NCI-H1694 (cell line): ENCODE data around the gene PPAT.
"Not testable (repeated sequence)": the region's sequence is repeated elsewhere in the genome, so short reads cannot be mapped to it uniquely, and the experiment has no call there.

Experiments used
- DNase-seq: peaks from one replicate; lab custom pipeline; 2025; lab: John Stamatoyannopoulos, UW

Gene PPAT

DNA sequence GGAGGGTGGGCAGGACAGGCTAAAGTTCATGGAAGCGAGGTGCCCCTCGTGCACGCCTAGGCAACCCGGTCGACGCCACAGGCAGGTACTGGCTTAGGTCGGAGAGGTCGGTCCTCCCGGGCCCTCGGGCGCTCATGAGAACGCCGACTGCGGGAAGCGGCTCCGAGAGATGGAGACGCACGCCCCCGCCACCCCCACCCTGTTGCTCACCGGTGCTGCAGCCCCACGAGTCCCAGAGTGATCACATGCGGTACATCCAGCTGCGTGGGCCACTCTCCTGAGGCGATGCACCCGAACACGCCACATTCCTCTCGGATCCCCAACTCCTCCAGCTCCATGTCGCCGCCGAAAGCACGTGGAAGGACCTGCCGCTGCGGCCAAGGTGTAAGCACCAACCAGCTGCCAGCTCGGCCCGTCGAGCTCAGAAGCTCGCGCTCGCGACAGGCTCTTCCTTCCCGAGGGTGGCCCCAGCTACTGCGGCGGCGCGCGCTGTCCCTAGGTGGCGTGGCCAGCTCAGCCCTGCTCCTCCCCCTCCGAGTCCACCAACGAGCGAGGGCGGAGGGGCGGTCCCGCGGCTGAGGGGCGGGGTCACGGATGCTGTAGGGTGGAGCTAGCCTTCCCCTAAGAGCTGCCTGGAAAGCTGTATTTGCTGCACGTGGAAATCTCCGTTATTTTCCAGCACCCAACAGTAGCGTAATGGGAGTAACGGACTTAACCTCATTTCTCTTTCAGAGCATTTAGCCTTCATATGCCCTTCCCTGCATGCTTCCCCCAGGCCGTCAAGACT is at the start of gene PPAT:
PPAT (minus strand) TSS at position 476 of the 787 bp plus-strand sequence; CDS start at position 338, 138 bp downstream.
- peak; percentile 89 for DNase-seq

DNA sequence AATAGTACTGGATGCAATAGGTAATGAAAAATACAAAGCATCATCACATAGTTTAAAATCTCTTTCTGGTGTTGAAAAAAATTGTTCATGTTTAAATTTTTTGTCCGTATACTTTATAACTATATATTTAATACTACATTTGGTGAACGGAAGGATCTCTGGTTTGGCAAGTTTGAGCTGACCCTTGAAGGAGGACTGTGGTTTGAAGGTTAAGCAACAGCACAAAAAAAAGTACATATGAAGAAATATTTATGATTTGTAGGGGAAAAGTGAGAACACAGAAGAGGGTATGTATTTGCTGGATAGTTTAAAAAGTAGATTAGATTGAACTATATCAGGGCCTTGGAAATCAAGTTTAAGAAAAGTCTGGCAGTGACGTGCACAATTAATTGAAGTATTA is 45.3 kb upstream of the PPAT start:
- no peak for DNase-seq

DNA sequence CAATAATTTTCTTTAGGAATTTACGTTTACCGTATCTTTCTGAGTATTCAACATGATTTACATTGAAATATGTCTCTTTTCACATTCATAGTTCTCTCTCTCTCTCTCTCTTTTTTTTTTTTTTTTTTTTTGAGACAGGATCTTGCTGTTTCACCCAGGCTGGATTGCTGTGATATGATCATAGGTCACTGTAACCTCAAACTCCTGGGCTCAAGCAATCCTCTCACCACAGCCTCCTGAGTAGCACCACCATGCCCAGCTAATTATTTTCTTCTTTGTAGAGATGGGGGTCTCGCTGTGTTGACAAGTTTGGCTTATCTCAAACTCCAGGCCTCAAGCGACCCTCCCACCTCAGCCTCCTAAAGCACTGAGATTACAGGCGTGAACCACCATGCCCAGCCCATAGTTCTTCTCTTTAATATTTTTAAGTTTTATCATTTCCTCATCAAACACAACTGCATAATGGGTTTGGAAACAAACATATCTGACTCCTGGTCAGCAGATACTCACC is 41.8 kb upstream of the PPAT start:
- DNase-seq, result no peak

DNA sequence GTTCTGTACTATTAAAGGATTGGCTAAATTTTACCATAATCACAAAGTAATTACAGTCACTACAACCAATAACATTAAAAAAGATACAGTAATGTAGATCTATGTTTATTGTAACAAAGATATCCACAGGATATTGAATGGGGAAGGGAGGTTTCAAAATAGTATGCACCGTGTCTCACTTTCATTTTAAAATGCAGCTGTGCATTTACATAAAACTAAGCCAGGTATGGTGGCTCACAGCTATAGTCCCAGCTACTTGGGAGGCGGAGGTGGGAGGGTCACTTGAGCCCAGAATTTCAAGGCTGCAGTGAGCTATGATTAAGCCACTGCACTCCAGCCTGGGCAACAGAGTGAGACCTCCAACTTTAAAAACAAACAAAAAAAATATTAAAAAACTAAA is 40.5 kb upstream of the PPAT start:
- DNase-seq, result no peak

DNA sequence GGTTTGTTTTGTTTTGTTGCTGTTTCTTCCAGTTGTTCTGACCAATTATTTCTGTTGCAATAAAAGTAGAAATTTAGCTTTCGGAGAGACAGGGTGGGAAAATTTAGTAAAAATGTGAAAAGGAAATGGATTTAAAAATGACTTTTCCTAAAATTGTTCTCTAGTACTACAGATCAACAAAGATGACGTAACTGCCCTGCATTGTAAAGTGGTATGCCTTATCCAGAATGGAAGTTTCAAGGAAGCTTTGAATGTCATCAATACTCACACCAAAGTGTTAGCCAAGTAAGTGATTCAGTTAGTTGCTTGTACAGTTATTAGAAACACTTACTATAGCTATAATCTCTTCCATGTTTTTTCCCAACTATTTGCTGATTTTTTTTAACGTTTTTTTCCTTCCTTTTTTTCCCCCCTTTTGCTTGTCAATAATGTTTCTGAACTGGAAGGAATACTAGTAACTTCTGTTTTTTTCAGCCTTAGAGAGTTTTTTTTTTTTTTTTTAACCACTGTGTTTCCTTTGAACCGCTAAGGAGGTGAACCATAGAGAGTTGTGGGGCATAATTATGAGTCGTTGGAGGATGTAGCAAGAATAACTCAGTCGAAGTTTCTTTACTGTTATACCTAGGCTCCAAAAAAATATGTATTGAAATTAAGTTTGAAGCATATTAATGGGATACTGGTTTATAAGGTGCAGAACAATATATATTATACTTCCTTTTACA is 34.2 kb upstream of the PPAT start:
- no peak for DNase-seq

DNA sequence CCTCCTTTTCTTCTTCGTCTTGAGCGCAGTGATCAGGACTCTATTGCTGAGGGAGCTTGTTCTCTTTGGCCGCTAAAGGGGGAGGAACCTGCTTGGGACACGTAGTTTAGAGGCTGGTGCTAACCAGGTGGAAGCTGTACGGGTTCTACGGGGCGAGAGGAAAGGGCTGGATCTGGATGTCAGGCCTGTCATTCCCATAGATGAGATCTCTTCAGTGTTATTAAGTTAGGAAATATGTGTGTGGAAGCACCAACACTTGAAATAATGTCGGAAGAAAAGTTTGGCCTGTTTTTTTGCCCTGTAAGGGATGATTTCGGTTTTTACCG is 32.6 kb upstream of the PPAT start:
- DNase-seq, result no peak

DNA sequence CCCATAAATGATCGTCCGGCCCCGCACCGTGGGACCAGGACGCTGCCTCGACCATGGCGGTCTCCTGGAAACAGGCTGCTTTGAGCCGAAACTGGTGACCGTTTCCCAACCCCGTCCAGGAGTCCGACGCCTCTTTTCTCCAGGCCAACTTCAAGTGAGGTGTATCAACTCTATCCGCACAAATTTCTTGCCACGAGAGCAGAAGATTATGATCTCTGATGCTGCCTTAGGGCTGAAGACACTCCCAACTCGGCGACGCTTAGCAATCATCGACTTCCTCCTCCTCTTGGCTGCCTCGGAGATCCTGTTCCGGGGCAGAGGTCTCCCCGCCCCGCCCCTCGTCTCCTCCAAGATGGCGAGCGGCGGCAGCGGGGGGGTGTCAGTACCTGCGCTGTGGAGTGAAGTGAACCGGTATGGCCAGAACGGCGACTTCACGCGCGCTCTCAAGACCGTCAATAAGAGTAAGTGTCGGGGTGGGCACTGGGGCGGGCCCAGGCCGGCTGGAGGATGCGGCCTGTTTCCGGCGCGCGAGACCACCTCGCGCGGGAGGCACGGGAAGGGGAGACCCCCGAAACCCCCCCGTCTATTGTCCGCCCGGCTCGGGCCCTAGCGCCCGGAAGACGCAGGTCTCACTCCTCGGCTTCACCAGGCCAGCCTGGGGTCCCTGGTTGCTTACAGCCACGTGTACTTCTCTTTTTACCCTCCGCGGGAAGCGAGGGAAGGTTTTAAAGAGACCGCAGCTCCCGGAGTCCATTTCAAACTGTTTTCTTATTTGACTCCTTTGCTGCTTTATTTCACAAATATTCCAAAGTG is 32.1 kb upstream of the PPAT start, which contains the start of gene SRP72:
SRP72 (plus strand) TSS at position 334 of the 813 bp plus-strand sequence; CDS start at position 353, 19 bp downstream.
- DNase-seq, result peak; percentile 56

DNA sequence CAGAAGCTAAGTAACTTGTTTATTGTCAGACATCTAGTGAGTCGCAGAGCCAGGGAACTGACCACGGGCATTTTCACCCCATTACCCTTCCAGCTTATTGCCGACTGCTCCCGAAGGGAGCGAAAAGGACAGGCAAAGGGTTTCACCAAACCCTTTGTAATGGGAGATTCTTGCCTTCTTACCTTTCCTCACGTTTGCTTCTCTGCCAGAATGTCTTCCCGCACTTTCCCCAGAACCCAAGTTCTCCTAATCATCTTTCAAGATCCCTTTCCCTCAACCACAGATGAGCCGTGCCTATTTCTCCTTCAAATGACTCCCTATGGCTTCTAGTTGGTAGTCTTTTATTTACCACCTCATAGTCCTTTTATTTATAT is 31.5 kb upstream of the PPAT start:
- no peak for DNase-seq

DNA sequence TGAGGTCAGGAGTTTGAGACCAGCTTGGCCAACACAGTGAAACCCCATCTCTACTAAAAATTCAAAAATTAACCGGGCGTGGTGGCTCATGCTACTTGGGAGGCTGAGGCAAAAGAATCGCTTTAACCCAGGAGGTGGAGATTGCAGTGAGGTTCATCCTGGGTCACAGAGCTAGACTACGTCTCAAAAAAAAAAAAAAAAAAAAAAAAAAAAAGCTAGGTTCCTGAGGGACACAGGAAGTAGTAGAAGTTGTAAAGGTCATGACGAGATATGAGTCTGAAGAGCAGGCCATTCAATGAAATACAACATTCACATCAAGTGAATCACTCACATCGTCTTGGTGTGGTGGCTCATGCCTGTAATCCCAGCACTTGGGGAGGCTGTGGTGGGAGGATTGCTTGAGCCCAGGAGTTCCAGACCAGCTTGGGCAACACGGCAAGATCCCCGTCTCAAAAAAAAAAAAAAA is 30.9 kb upstream of the PPAT start:
- not testable (repeated sequence) for DNase-seq

DNA sequence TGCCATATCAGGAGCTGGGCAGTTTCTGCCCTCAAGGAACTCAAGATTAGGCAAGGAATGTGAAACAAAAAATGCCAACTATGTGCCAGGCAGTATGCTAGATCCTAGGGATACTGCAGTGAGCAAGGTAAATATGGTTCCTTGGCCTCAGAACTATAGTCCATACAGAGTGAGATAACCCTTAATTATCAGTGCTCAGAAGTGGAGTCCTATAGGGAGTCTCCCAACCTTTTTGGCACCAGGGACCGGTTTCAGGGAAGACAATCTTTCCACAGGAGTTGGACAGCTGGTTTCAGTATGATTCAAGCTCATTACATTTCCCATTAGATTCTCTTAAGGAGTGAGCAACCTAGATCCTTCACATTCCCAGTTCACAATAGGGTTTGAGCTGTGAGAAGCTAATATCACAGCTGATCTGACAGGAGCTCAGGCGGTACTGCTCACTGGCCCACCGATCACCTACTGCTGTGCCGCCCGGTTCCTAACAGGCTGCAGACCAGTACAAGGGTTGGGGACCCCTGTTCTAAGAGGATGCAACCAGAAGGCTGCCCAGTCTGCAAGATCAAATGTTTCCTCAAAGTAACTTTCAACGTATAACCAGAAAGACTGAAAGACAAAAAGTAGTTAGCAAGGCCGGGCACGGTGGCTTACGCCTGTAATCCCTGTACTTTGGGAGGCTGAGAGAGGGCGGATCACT is 30.3 kb upstream of the PPAT start:
- DNase-seq, result no peak

DNA sequence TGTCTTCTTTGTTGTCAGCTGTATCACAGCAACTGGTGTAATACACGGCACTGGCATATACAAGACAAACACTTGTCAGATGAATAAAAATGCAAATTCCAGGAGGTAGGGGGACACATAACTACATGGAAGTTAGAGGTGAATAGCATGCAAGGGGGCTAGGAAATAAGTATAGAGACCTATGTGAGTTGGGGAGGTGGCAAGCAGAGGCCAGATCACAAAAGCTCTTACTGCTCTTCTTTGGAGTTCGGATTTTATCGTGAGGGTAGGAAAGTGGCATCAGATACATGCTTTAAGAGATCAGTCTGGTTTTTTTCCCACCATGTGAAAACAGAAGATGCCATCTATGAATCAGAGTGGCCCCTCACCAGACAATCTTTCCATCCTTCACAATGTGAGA is 29.2 kb upstream of the PPAT start:
- DNase-seq, result no peak

DNA sequence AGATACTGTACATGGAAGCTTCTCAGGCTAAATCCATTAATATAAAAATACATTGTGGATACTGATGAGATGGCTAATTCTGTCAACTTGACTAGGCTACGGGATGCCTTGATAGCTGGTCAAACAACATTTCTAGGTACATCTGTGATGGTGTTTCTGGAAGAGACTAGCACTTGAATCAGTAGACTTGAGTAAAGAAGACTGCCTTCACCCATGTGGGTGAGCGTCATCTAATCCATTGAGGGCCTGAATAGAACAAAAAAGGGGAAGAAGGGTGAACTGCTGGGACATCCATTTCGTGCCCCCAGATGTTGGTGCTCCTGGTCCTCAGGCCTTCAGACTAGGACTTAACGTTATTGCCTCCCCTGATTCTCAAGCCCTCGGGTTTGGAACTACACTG is 28.3 kb upstream of the PPAT start:
- DNase-seq, result no peak

DNA sequence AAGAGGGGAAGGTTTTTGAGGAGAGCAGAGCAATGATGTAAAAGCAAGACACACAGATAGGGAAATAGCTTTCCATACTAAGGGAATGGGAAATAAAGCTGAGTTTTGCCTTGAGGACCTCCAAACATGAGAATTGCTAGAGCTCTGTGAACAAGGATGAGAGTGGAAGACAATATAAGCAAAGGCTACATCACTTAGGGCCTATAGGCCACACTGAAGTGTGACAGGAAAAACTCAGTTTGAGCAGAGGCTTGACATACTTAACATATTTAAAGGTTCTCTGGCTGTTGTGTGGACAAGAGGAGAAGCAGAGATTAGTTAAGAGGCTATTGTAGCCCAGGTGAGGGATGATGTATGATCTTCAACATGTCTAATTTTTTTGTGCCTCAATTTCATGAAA is 26.7 kb upstream of the PPAT start:
- DNase-seq, result no peak

DNA sequence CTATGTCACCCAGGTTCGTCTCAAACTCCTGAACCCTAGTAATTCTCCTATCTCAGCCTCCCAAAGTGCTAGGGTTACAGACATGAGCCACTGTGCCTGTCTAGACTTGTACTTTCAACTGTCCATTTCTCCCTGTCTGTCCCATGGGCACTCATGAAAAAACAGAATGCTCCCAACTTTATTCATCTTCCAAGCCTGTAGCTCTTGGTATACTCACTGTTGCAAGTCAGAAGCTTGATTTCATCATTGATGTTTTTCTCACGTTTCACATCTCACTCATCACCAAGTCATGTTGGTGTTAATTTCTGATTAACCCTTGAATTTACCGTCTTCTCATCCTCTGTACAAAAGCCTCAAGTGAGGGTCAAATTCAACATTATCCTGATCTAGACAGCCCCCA is 24.7 kb upstream of the PPAT start:
- no peak for DNase-seq

DNA sequence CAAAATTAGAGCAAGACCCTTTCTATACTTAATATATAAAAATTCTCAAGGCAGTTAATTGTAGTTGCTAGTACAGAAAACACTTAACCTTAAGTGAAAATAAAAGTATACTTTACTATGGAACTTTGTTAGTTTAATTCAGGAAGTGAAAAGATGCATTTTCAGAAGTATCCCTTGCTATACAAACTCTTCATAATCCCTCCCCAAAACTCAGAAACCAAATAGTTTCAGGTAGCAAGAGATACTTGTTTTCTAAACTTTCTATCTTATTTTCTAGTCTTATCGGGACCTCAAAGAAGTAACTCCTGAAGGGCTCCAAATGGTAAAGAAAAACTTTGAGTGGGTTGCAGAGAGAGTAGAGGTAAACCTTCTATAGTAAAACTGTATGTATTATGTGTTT is 14.9 kb upstream of the PPAT start:
- DNase-seq, result no peak

DNA sequence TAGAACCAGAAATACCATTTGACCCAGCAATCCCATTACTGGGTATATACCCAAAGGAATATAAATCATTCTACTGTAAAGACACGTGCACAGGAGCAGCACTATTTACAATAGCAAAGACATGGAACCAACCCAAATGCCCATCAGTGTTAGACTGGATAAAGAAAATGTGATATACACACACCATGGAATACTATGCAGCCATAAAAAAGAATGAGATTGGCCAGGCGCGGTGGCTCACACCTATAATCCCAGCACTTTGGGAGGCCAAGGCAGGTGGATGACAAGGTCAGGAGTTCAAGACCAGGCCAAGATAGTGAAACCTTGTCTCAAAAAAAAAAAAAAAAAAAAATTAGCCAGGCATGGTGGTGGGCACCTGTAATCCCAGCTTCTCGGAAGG is 14.1 kb upstream of the PPAT start:
- not testable (repeated sequence) for DNase-seq

DNA sequence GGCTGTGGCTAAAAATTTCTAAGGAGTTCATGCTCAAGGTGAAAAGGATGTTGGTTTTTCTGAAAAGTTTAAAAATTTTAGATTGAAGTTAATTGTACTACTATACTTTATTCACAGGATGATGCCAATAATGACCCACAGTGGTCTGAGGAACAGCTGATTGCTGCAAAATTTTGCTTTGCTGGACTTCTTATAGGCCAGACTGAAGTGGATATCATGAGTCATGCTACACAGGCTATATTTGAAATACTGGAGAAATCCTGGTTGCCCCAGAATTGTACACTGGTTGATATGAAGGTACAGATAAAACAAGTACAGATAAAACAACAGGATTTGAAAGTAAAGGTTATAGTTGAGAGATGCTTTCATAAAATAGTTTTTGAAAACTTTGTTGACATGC is 12.9 kb upstream of the PPAT start:
- no peak for DNase-seq

DNA sequence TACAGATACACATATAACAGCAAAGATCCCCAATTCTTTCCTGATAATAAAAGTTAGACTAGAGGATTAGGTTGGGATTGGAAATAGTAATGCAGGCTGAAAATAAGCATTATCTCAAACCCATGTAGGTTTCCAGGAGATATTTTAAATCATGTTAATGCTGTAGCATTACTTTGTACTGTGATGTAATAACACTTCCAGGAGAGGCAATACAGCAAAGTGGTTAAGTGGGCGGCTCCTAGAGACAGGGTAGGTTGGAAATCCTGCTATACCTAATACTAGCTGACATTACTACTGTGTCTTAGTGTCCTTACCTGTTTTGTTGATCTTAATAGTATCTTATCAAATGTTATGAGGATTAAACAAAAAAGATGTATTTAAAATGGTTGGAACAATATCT is 10.3 kb upstream of the PPAT start:
- DNase-seq, result no peak

DNA sequence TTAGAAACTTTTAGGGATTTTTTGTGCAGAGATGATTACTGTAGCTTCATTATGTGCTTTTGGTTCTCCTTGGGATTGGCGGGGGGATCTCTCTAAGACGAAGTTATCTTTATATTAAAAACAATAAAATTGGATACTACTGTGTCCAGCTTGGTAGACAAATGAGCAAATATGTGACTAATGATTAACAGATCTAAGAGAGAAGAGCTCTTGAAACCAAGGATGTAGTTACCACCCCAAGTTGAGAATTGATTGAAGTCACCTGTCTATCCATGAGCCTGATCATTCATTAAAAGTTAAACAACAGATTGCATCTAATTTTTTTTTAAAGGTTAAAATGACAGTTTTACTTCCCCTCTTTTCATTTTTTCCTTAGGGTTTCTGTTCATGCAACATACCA is 9.3 kb upstream of the PPAT start:
- DNase-seq, result no peak

DNA sequence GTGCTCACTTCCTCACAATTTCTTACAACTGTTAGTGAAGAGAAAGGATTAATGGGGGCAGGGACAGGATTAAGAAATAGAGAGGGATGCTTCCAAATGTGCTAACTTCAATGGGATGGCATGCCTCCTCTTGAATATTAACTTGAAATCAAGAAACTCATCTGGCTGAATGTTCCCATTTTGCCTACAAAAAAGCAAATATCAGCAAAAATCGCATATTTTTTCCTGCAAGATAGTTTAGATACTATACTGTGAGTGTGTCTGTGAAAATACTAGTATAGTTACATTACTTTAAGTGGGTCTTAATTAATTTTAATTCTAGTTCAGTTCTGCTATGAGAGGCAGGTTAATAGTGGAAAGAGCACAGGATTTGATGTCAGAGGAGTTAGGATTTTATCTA is 5.6 kb upstream of the PPAT start:
- DNase-seq, result no peak

DNA sequence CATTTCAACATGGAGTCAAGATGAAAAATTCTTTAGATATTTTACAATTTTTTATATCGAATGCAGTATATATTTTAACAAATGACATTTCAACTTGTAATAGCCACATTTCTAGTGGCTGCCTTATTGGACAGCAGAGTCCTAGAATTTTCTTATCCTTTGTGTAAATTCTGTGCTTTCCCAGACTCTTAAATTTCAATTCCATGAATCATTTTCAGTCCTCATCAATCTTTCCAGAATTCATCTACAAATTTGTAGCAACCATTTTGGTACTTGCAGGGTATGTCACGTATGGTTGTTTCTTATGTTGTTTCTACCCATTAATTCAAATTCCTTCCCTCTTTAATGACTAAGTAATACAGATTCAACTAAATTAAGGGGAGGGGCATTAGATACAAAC is 3.4 kb upstream of the PPAT start:
- DNase-seq, result no peak

DNA sequence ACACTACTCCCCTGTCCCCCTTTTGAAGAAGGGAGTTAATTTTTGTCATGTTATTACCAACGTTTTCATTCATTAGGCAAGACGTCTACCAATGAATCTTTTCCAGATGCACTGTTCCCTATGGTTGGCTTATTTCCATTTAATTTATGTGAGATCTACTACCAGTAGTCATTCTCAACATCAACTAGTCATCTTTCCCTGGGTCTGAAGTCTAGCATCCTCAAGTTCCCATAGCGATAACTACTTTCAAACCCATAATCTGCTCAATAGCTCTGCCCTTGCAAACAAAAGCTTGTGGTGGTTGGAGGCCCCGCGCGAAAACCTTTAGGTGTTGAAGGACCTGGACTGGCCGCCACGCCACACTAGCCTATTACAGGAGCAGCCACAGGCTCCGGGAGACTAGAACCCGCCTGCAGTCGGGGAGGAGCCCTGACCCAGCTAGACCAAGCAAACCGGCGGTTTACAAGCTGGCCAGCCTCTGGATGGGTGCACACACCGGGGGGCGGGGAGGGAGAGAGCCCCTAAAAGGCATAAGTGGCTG is 746 bp downstream of the PPAT start:
- DNase-seq, result no peak
